Measurements from ENCODE around the gene CCN2.

The CCN2 gene

GRCh38 chr6:131950767-131951575 is at the start of gene CCN2:
TSS of gene CCN2 (minus strand) at chr6:131951372. CDS start at chr6:131951172, 200 bp downstream.
- DNase-seq: no peak

GRCh38 chr6:132000296-132000695 is 49.1 kb upstream of the CCN2 start:
- DNase-seq: no peak

- no peak for DNase-seq
Observed at GRCh38 chr6:131999545-132000146, 48.5 kb upstream of the CCN2 start.

GRCh38 chr6:131998255-131998982 is 47.2 kb upstream of the CCN2 start:
- no peak for DNase-seq

GRCh38 chr6:131997429-131998153 is 46.4 kb upstream of the CCN2 start:
- DNase-seq: no peak

GRCh38 chr6:131995917-131996316 is 44.7 kb upstream of the CCN2 start:
- DNase-seq: no peak

- no peak for DNase-seq
Observed at GRCh38 chr6:131992557-131992956, 41.4 kb upstream of the CCN2 start.

GRCh38 chr6:131989036-131989435 is 37.9 kb upstream of the CCN2 start:
- no peak for DNase-seq

- DNase-seq: no peak
Observed at GRCh38 chr6:131982740-131983259, 31.6 kb upstream of the CCN2 start.

GRCh38 chr6:131981624-131981978 is 30.4 kb upstream of the CCN2 start:
- DNase-seq: no peak

- no peak for DNase-seq
Observed at GRCh38 chr6:131980791-131981623, 29.8 kb upstream of the CCN2 start.

GRCh38 chr6:131980338-131980790 is 29.2 kb upstream of the CCN2 start:
- no peak for DNase-seq

GRCh38 chr6:131979515-131980337 is 28.6 kb upstream of the CCN2 start:
- DNase-seq: no peak

- DNase-seq: no peak
Observed at GRCh38 chr6:131978522-131978921, 27.4 kb upstream of the CCN2 start.

- DNase-seq: no peak
Observed at GRCh38 chr6:131976545-131977061, 25.4 kb upstream of the CCN2 start.

GRCh38 chr6:131972741-131973140 is 21.6 kb upstream of the CCN2 start:
- no peak for DNase-seq

GRCh38 chr6:131970076-131970859 is 19.1 kb upstream of the CCN2 start:
- DNase-seq: no peak

- no peak for DNase-seq
Observed at GRCh38 chr6:131968656-131969055, 17.5 kb upstream of the CCN2 start.

GRCh38 chr6:131967948-131968347 is 16.8 kb upstream of the CCN2 start:
- DNase-seq: no peak

- no peak for DNase-seq
Observed at GRCh38 chr6:131966443-131966842, 15.3 kb upstream of the CCN2 start.
